OCI-LY1 (cell line): Measurements from ENCODE around the gene CELF2.

Experiments used
- H2AFZ ChIP-seq: fragments of 200-600 bp; sonication (generic), shearing (Covaris generic); 2 replicates; pipeline ENCODE4 v1.6.0; 2014; ENCODE audit warnings: antibody characterized with exemption, mild to moderate bottlenecking, low read length
- H3F3A ChIP-seq: fragments of 200-600 bp; sonication (generic), shearing (Covaris generic); 2 replicates; pipeline ENCODE4 v1.6.0; 2014; ENCODE audit warnings: mild to moderate bottlenecking, antibody characterized with exemption, low read length, moderate library complexity; ENCODE audit not compliant: insufficient read depth
- H3K27ac ChIP-seq: fragments of 200-600 bp; sonication (generic); 2 replicates; pipeline ENCODE4 v1.5.1; 2014; ENCODE audit warnings: low read length, mixed run types, mild to moderate bottlenecking, low read depth; ENCODE audit not compliant: poor library complexity, severe bottlenecking
- H3K27me3 ChIP-seq: fragments of 200-600 bp; sonication (generic); 2 replicates; pipeline ENCODE4 v1.6.0; 2014; ENCODE audit warnings: antibody characterized with exemption, mild to moderate bottlenecking, low read length, moderate library complexity; ENCODE audit not compliant: insufficient read depth
- H3K36me3 ChIP-seq: fragments of 200-600 bp; sonication (generic); 2 replicates; pipeline ENCODE4 v1.6.1; 2014; ENCODE audit warnings: mild to moderate bottlenecking, antibody characterized with exemption, low read length, moderate library complexity, mixed read lengths; ENCODE audit not compliant: insufficient read depth
- H3K4me1 ChIP-seq: fragments of 200-600 bp; sonication (generic); 2 replicates; pipeline ENCODE4 v1.5.1; 2014; ENCODE audit warnings: mild to moderate bottlenecking, low read length, moderate library complexity; ENCODE audit not compliant: insufficient read depth, severe bottlenecking
- H3K4me2 ChIP-seq: fragments of 200-600 bp; sonication (generic), shearing (Covaris generic); 2 replicates; pipeline ENCODE4 v1.6.1; 2014; ENCODE audit warnings: low read length
- H3K4me3 ChIP-seq: fragments of 200-600 bp; sonication (generic); 2 replicates; pipeline ENCODE4 v1.5.1; 2014; ENCODE audit warnings: low read length, low read depth, mild to moderate bottlenecking, mixed read lengths; ENCODE audit not compliant: poor library complexity, severe bottlenecking
- H3K79me2 ChIP-seq: fragments of 200-600 bp; shearing (Covaris generic); 2 replicates; pipeline ENCODE4 v1.6.1; 2016; ENCODE audit warnings: mixed run types, low read length, mixed read lengths; ENCODE audit not compliant: insufficient read depth
- H3K9ac ChIP-seq: fragments of 200-600 bp; sonication (generic), shearing (Covaris generic); 2 replicates; pipeline ENCODE4 v1.6.1; 2014; ENCODE audit warnings: mild to moderate bottlenecking, low read length, mixed read lengths
- H3K9me2 ChIP-seq: fragments of 200-600 bp; sonication (generic), shearing (Covaris generic); 2 replicates; pipeline ENCODE4 v1.6.1; 2014; ENCODE audit warnings: low read depth, mild to moderate bottlenecking, low read length, mixed read lengths
- H3K9me3 ChIP-seq: fragments of 200-600 bp; shearing (Covaris generic); 2 replicates; pipeline ENCODE4 v1.6.1; 2014; ENCODE audit warnings: low read length, mixed read lengths
- H4K20me1 ChIP-seq: fragments of 200-600 bp; sonication (generic), shearing (Covaris generic); 2 replicates; pipeline ENCODE4 v1.6.0; 2016; ENCODE audit warnings: mild to moderate bottlenecking, low read length; ENCODE audit not compliant: insufficient read depth
- CTCF ChIP-seq: fragments of 200-600 bp; sonication (generic), shearing (Covaris generic); IDR thresholded peaks from 2 replicates; pipeline ENCODE4 v1.5.1; 2017; ENCODE audit warnings: mild to moderate bottlenecking, antibody characterized with exemption, low read length, moderate library complexity, mixed read lengths
- EZH2 ChIP-seq: fragments of 200-600 bp; sonication (generic), shearing (Covaris generic); IDR thresholded peaks from 2 replicates; pipeline ENCODE4 v1.8.0; 2017; ENCODE audit warnings: borderline replicate concordance, mixed run types, mild to moderate bottlenecking, antibody characterized with exemption, low read length, moderate library complexity, mixed read lengths

The CELF2 gene

GRCh38 chr10:11050301-11051287, 32.9 kb downstream of the CELF2 start:
- TF ChIP-seq CTCF: no peak
- no peak for TF ChIP-seq EZH2
- Histone ChIP-seq H3K27ac (no peak overlapping the region), H3K36me3 (no peaks in the 10 kb centered on the region), H3K9me3 (no peaks in the 10 kb centered on the region), H3K79me2 (no peaks in the 10 kb centered on the region), H3F3A (no peaks in the 10 kb centered on the region), H3K4me1 (no peaks in the 10 kb centered on the region), H3K9ac (no peak overlapping the region), H4K20me1 (no peaks in the 10 kb centered on the region), H3K4me3 (no peak overlapping the region), H3K9me2 (no peaks in the 10 kb centered on the region), H3K4me2 (no peak overlapping the region), H2AFZ (no peak overlapping the region), H3K27me3 (no peaks in the 10 kb centered on the region)

GRCh38 chr10:11057018-11057417, 39.3 kb downstream of the CELF2 start:
- Histone ChIP-seq H3K9ac (no peak overlapping the region), H3K9me3 (no peaks in the 10 kb centered on the region), H3K36me3 (no peaks in the 10 kb centered on the region), H4K20me1 (no peaks in the 10 kb centered on the region), H2AFZ (no peak overlapping the region), H3K27ac (no peak overlapping the region), H3K4me2 (no peak overlapping the region), H3F3A (no peaks in the 10 kb centered on the region), H3K79me2 (no peaks in the 10 kb centered on the region), H3K9me2 (no peaks in the 10 kb centered on the region), H3K27me3 (no peaks in the 10 kb centered on the region), H3K4me1 (no peaks in the 10 kb centered on the region), H3K4me3 (no peak overlapping the region)
- TF ChIP-seq CTCF (no peak), EZH2 (no peak)

- Histone ChIP-seq H3K4me3 (no peak overlapping the region), H2AFZ (no peak overlapping the region), H3K4me1 (no peaks in the 10 kb centered on the region), H3K9ac (no peak overlapping the region), H3K27me3 (no peaks in the 10 kb centered on the region), H3K79me2 (no peaks in the 10 kb centered on the region), H3K36me3 (no peaks in the 10 kb centered on the region), H3K9me2 (no peaks in the 10 kb centered on the region), H3K4me2 (no peak overlapping the region), H3K9me3 (no peaks in the 10 kb centered on the region), H3F3A (no peaks in the 10 kb centered on the region), H4K20me1 (no peaks in the 10 kb centered on the region), H3K27ac (no peak overlapping the region)
- TF ChIP-seq CTCF (no peak), EZH2 (no peak)
Measured at GRCh38 chr10:11057448-11057847, 39.8 kb downstream of the CELF2 start.
